Stimulated activated effector memory CD8-positive, alpha-beta T cell treated with anti-CD3 and anti-CD28 coated beads, Interleukin-12 subunit alpha, Interleukin-12 subunit beta, amount 100 ng/mL, for 72 hours (primary cell): ENCODE data around the gene TPGS2.

Experiments
- ATAC-seq: fragments of 150-1000 bp; cut with Tn5 transposase; 2 replicates; pipeline ENCODE4 v1.10.0; 2021
- DNase-seq, 2 donors: peaks; one replicate each; pipeline ENCODE4 v3.0.0; 2021 to 2022; ENCODE audit warnings: low spot score in 2 of 2
- H3K27ac Mint-ChIP-seq: one replicate; pipeline ENCODE4 v1.8.0; 2022; ENCODE audit warnings: mild to moderate bottlenecking, mixed read lengths
- H3K36me3 Mint-ChIP-seq: one replicate; pipeline ENCODE4 v1.8.0; 2022; ENCODE audit warnings: mild to moderate bottlenecking, mixed read lengths
- H3K4me1 Mint-ChIP-seq: one replicate; pipeline ENCODE4 v1.8.0; 2022; ENCODE audit warnings: mixed read lengths
- H3K4me3 Mint-ChIP-seq: one replicate; pipeline ENCODE4 v1.8.0; 2022; ENCODE audit warnings: mild to moderate bottlenecking, mixed read lengths
- H3K9me3 Mint-ChIP-seq: one replicate; pipeline ENCODE4 v1.8.0; 2022; ENCODE audit warnings: mixed read lengths

Gene TPGS2

GRCh38 chr18:36811955-36812354 lies 16.8 kb downstream of the TPGS2 start:
- peaks cover 17% of the 10 kb centered on the region for H3K4me1 Mint-ChIP-seq
- no peak overlapping the region for H3K4me3 Mint-ChIP-seq
- DNase-seq (no peak), ATAC-seq (no peak)
- H3K27ac Mint-ChIP-seq, result peak overlapping the region; percentile 84
- no peaks in the 10 kb centered on the region for H3K9me3 Mint-ChIP-seq
- H3K36me3 Mint-ChIP-seq, result peaks cover 58% of the 10 kb centered on the region

DNA sequence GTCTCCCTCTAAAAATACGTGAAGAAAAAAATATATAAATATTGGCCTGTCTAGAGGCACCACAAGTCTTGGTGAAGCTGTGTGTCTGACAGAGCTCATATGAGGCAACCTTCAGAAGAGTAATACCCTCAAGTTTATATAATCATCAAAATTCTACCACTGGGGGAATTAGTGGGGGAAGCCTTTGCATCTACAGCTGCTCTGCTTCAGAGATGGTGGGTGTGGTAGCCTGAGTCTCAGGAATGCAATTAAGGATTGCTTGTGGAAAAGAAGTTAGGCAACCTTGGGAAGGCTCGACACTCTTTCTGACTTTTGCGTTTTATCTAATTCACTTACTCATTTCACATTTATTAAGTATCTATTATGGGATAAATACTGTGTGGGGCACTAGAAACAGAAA lies 17.4 kb downstream of the TPGS2 start:
- no peak for ATAC-seq
- peaks cover 58% of the 10 kb centered on the region for H3K36me3 Mint-ChIP-seq
- H3K4me1 Mint-ChIP-seq, result peaks cover 17% of the 10 kb centered on the region
- no peak overlapping the region for H3K4me3 Mint-ChIP-seq
- no peak for DNase-seq
- no peaks in the 10 kb centered on the region for H3K9me3 Mint-ChIP-seq
- H3K27ac Mint-ChIP-seq, result peak overlapping the region; percentile 84

GRCh38 chr18:36809590-36810381 lies 19.0 kb downstream of the TPGS2 start:
- ATAC-seq, result peak; percentile 78
- DNase-seq, result peak; percentile 4 to 50
- no peak overlapping the region for H3K4me3 Mint-ChIP-seq
- peaks cover 58% of the 10 kb centered on the region for H3K36me3 Mint-ChIP-seq
- H3K27ac Mint-ChIP-seq, result no peak overlapping the region
- H3K4me1 Mint-ChIP-seq, result peaks cover 17% of the 10 kb centered on the region
- H3K9me3 Mint-ChIP-seq, result no peaks in the 10 kb centered on the region

- H3K4me3 Mint-ChIP-seq, result no peak overlapping the region
- no peak for ATAC-seq
Measured at GRCh38 chr18:36808681-36809080, 20.1 kb downstream of the TPGS2 start.

DNA sequence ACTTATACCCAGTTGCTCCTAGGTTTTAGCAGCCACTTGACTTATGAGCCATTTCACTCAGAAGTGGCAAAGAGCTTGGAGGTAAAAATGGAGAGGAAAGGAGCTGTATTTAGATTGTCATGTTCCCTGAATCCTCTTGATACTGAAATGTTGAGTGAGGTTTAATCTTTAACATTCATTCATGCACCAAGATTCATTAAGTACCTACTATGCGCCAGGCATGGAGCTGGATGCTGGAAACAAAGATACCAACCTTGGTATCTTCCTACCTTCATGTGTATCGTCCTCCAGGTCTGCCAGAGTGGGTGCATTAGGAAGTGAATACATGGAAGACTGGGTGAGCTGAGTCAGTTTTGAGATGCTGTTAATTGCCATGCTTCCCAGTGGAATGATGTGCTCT lies 23.7 kb downstream of the TPGS2 start:
- Mint-ChIP-seq H3K27ac (no peak overlapping the region), H3K4me1 (no peaks in the 10 kb centered on the region), H3K9me3 (no peaks in the 10 kb centered on the region), H3K4me3 (no peak overlapping the region), H3K36me3 (peaks cover 82% of the 10 kb centered on the region)
- ATAC-seq (no peak), DNase-seq (no peak)

More at GRCh38 chr18:36808681-36809080, 20.1 kb downstream of the TPGS2 start:
- Mint-ChIP-seq H3K36me3 (peaks cover 61% of the 10 kb centered on the region), H3K27ac (no peak overlapping the region), H3K4me1 (peaks cover 12% of the 10 kb centered on the region), H3K9me3 (no peaks in the 10 kb centered on the region)
- DNase-seq, result no peak

DNA sequence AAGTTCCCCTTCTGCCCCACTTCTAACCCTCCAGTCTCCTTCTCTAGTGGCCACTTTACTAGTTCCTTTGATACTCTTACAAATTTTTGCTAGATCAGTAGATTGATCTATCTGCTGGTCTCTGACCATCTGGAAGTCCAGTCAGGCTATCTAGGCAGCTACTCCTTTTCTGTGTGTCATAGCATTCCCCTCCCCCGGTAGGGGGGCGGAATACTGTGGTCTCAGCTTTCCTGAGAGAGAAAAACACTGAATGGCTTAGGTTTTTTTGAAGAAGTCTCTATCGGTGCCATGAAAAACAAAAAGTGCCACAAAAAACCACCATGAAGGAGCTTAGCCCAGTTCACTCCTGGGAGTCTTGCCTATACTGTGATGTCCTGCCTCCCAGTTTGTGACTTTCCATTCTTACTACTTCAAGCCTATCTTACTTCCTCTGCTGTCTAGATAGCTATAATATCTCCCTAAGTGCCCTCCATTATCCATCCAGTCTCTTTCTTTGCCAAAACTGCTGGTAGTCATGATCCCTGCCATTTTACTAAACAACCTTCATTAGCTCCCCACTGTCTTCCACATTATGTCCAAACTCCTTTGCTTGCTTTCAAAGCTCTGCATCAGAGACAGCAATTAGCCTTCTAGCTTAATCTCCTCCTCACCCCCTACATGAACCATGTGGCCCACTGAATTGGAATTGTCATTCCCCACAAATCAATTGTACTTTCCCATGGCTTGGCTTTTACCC lies 29.9 kb downstream of the TPGS2 start:
- H3K4me3 Mint-ChIP-seq, result no peak overlapping the region
- DNase-seq (no peak), ATAC-seq (no peak)
- no peaks in the 10 kb centered on the region for H3K4me1 Mint-ChIP-seq
- H3K9me3 Mint-ChIP-seq, result no peaks in the 10 kb centered on the region
- peaks cover 92% of the 10 kb centered on the region for H3K36me3 Mint-ChIP-seq
- peak overlapping the region; percentile 10 for H3K27ac Mint-ChIP-seq

DNA sequence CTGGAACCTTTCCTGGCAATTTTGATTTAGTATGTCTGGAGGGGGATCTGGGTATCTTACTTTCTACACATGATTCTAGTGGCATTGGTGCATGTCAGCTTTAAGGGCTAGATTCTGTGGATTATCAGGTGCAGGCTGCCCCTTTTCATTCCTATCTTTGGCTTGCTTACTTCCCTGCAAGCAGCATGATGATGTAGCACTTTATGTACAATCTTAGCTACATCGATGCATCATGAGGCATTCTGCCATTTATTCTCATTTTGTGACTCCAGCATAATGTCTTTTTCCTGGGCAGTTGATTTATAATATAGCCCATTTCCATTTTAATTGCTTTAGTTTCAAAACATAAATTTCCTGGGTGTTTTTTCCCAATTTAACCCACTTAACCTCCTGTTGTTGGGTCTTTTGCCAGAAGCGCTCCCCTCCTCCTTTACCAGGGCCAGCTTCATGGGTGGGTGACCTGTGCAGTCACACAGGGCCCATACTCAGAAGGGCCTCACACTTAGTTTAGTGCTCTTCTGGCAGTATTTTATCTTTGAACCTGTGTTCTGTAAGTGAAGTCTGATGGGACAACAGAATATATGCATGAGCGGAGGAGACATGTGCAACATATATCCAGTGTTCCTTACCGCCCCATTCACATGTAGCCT lies 36.0 kb downstream of the TPGS2 start:
- DNase-seq, result no peak
- Mint-ChIP-seq H3K36me3 (peaks cover 61% of the 10 kb centered on the region), H3K9me3 (peaks cover 2% of the 10 kb centered on the region), H3K4me1 (peaks cover 5% of the 10 kb centered on the region), H3K27ac (no peak overlapping the region), H3K4me3 (no peak overlapping the region)
- ATAC-seq, result no peak

DNA sequence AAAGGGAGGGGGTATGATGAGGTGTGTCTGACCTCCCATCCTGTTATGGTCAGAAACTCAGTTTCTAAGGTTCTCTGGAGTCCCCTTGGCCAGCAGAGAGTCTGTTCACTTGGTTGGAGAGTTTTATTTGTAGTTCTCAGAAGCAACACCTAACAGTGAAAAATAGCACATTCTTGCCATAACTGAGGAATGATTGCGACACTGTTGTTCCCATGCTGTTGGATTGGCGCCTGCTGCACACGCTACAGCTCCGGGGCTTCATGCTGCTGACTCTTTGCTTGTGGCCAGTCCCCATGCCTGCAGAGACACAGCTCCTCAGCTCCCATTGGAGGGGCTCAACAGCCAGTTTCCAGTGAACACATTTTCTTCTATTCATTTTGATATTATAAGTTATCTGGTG lies 42.1 kb downstream of the TPGS2 start:
- DNase-seq (no peak), ATAC-seq (no peak)
- Mint-ChIP-seq H3K4me3 (no peak overlapping the region), H3K9me3 (peaks cover 2% of the 10 kb centered on the region), H3K36me3 (peaks cover 11% of the 10 kb centered on the region), H3K4me1 (no peaks in the 10 kb centered on the region), H3K27ac (no peak overlapping the region)

GRCh38 chr18:36783792-36784191 lies 45.0 kb downstream of the TPGS2 start:
- Mint-ChIP-seq H3K36me3 (no peaks in the 10 kb centered on the region), H3K27ac (no peak overlapping the region), H3K9me3 (no peaks in the 10 kb centered on the region), H3K4me3 (no peak overlapping the region), H3K4me1 (no peaks in the 10 kb centered on the region)
- ATAC-seq (no peak), DNase-seq (no peak)

- no peak for ATAC-seq
- no peaks in the 10 kb centered on the region for H3K9me3 Mint-ChIP-seq
- no peak overlapping the region for H3K4me3 Mint-ChIP-seq
- DNase-seq, result no peak
- no peaks in the 10 kb centered on the region for H3K4me1 Mint-ChIP-seq
- no peaks in the 10 kb centered on the region for H3K36me3 Mint-ChIP-seq
- H3K27ac Mint-ChIP-seq, result no peak overlapping the region
Measured at GRCh38 chr18:36782710-36783109, 46.1 kb downstream of the TPGS2 start.

- Mint-ChIP-seq H3K36me3 (no peaks in the 10 kb centered on the region), H3K4me1 (no peaks in the 10 kb centered on the region), H3K9me3 (no peaks in the 10 kb centered on the region), H3K27ac (no peak overlapping the region), H3K4me3 (no peak overlapping the region)
- ATAC-seq, result no peak
- no peak for DNase-seq
Measured at GRCh38 chr18:36780748-36781147, 48.1 kb downstream of the TPGS2 start.

- Mint-ChIP-seq H3K27ac (no peak overlapping the region), H3K36me3 (no peaks in the 10 kb centered on the region), H3K9me3 (no peaks in the 10 kb centered on the region), H3K4me3 (no peak overlapping the region), H3K4me1 (no peaks in the 10 kb centered on the region)
- DNase-seq (no peak), ATAC-seq (no peak)
Measured at GRCh38 chr18:36777566-36777965, 51.2 kb downstream of the TPGS2 start.

- Mint-ChIP-seq H3K9me3 (no peaks in the 10 kb centered on the region), H3K4me3 (no peak overlapping the region), H3K36me3 (no peaks in the 10 kb centered on the region), H3K4me1 (peaks cover 1% of the 10 kb centered on the region), H3K27ac (no peak overlapping the region)
- DNase-seq, result no peak
- ATAC-seq, result no peak
Measured at GRCh38 chr18:36776650-36777049, 52.2 kb downstream of the TPGS2 start.

GRCh38 chr18:36775396-36775795 lies 53.4 kb downstream of the TPGS2 start:
- ATAC-seq, result no peak
- DNase-seq, result no peak
- Mint-ChIP-seq H3K36me3 (no peaks in the 10 kb centered on the region), H3K27ac (no peak overlapping the region), H3K4me1 (peaks cover 11% of the 10 kb centered on the region), H3K9me3 (no peaks in the 10 kb centered on the region), H3K4me3 (no peak overlapping the region)

DNA sequence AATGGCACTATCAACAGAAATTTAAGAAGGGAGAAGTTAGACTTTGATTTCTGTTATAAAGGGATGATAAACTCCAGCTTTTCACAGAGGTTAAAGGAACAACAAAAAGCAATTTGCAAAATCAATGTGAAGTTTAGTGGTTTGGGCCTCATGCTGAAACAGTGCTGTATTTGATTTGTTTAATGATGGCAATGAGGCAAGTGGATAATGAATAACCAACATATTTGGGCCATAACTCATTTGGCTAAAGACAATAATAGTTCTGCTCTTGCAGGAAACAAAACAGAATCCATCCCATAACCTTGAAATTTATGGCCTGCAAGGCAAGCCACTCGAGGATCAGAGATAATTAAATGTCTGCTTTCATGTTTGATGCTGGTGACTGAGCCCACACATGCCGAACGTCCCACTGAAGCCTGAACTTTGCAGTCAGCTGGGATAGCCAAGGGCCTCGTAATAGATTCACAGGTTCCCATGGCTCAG lies 56.5 kb downstream of the TPGS2 start:
- no peaks in the 10 kb centered on the region for H3K36me3 Mint-ChIP-seq
- ATAC-seq (no peak), DNase-seq (no peak)
- H3K4me3 Mint-ChIP-seq, result no peak overlapping the region
- no peak overlapping the region for H3K27ac Mint-ChIP-seq
- H3K9me3 Mint-ChIP-seq, result no peaks in the 10 kb centered on the region
- H3K4me1 Mint-ChIP-seq, result peaks cover 11% of the 10 kb centered on the region
